ENCODE results near the gene NUPR1.

- TF ChIP-seq CTCF (IDR thresholded peaks at IDR 0.05) (no peak), POLR2A (IDR thresholded peaks at IDR 0.05) (no peak), POLR2AphosphoS5 (IDR thresholded peaks at IDR 0.05) (no peak)
Observed at GRCh38 chr16:28502290-28502689, 36.5 kb downstream of the NUPR1 start.

Data from stomach (tissue), 4 donors.